ENCODE results near the gene LPAR1. TPM values are rescaled to one million over a fixed set of nuclear protein-coding genes. Genes with fewer than 3 reads are reported as not detected.
A peak's percentile ranks its signal among the peaks of the same experiment; 100 is the strongest.

The LPAR1 gene
- total RNA-seq, 2 donors from 2014 or later, result 16.5 to 20.2 TPM

DNA sequence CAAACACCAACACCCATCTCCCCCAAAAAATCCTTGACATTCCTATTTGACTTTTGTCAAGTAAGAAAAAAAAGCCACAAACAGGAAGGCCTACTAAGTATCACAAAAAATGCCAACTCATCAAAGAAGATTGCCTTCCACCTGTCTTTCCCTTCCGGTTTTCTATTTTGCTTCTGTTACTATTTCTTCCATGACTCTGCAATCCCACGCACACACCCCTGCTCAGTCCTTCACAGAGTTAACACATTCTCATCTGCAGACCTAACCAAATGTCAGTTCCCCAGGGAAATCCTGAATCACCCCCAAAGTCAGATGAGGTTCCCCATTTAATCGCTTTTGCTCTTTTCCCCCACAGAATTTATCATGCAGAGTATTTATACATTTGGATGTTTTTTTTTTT lies 15.1 kb downstream of the LPAR1 start:
- Histone ChIP-seq H3K36me3 (no peaks in the 10 kb centered on the region), H3K4me1 (no peaks in the 10 kb centered on the region), H3K4me3 (no peak overlapping the region), H3K9ac (ENCODE audit: low read depth in 2 of 2, low read length in 2 of 2) (no peak overlapping the region), H3K27me3 (no peaks in the 10 kb centered on the region), H3K9me3 (no peaks in the 10 kb centered on the region), H3K27ac (no peak overlapping the region)
- TF ChIP-seq CTCF (IDR thresholded peaks at IDR 0.05), result no peak
- intact Hi-C loops (cut with DNase I), result no loop called here
- DNase-seq, result no peak

DNA sequence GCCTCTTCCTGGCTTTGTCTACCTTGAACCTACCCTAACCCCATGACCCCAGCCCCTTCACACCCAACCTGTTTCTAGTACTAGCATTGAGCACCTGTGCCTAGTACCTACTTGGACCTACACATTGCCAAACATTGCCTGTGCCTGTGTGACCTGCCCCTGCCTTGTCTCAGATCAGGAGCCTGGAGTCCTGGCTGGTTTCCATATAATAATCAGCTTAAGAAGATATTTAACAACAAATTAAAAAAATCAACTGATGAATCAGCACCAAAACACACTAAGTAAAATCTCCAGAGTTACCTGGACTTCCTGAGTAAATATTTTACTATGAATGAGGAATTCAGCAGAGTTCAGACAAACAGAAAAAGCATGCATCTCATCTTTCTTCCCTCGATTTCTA lies 17.7 kb downstream of the LPAR1 start:
- Histone ChIP-seq H3K4me3 (no peak overlapping the region), H3K27me3 (no peaks in the 10 kb centered on the region), H3K9ac (ENCODE audit: low read depth in 2 of 2, low read length in 2 of 2) (no peak overlapping the region), H3K4me1 (peaks cover 10% of the 10 kb centered on the region), H3K36me3 (no peaks in the 10 kb centered on the region), H3K27ac (no peak overlapping the region), H3K9me3 (no peaks in the 10 kb centered on the region)
- no peak for DNase-seq
- TF ChIP-seq CTCF (IDR thresholded peaks at IDR 0.05), result no peak
- intact Hi-C loops (cut with DNase I), result no loop called here

- no peaks in the 10 kb centered on the region for H3K36me3 ChIP-seq
- DNase-seq, result no peak
- no peak overlapping the region for H3K4me3 ChIP-seq
- TF ChIP-seq CTCF (IDR thresholded peaks at IDR 0.05), result no peak
- H3K27ac ChIP-seq, result peak overlapping the region; percentile 21
- H3K27me3 ChIP-seq, result no peaks in the 10 kb centered on the region
- intact Hi-C loops (cut with DNase I), result no loop called here
- H3K9me3 ChIP-seq, result no peaks in the 10 kb centered on the region
- peaks cover 18% of the 10 kb centered on the region for H3K4me1 ChIP-seq
- H3K9ac ChIP-seq (ENCODE audit: low read depth in 2 of 2, low read length in 2 of 2), result no peak overlapping the region
Observed at GRCh38 chr9:111016426-111017045, 21.7 kb downstream of the LPAR1 start.

DNA sequence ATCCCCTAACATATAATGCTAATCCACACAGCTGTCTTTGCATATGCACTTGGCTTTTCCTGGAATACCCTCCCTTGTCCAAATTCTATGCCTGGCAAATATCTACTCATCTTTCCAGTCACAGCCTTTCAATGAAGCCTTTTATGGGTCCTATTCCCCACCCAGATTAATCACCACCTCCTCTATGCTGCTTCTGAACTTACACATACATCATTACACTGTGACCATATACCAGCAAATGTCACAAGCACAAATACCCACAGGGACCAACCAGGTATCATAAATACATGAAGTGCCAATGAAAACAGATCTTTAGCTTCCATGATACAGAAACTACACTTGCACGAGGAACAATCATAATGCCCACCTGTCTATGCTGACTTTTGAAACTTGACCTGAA lies 22.3 kb downstream of the LPAR1 start:
- intact Hi-C loops (cut with DNase I), result no loop called here
- no peaks in the 10 kb centered on the region for H3K36me3 ChIP-seq
- no peak overlapping the region for H3K4me3 ChIP-seq
- H3K9me3 ChIP-seq, result no peaks in the 10 kb centered on the region
- no peak for DNase-seq
- H3K27me3 ChIP-seq, result no peaks in the 10 kb centered on the region
- peak overlapping the region; percentile 21 for H3K27ac ChIP-seq
- H3K4me1 ChIP-seq, result peaks cover 18% of the 10 kb centered on the region
- H3K9ac ChIP-seq (ENCODE audit: low read depth in 2 of 2, low read length in 2 of 2), result no peak overlapping the region
- no peak for TF ChIP-seq CTCF (IDR thresholded peaks at IDR 0.05)

- Histone ChIP-seq H3K36me3 (no peaks in the 10 kb centered on the region), H3K9ac (ENCODE audit: low read depth in 2 of 2, low read length in 2 of 2) (no peak overlapping the region), H3K27ac (no peak overlapping the region), H3K27me3 (no peaks in the 10 kb centered on the region), H3K4me1 (peaks cover 18% of the 10 kb centered on the region), H3K9me3 (no peaks in the 10 kb centered on the region), H3K4me3 (no peak overlapping the region)
- no peak for DNase-seq
- intact Hi-C loops (cut with DNase I), result no loop called here
- TF ChIP-seq CTCF (IDR thresholded peaks at IDR 0.05), result no peak
Observed at GRCh38 chr9:111013707-111014106, 24.6 kb downstream of the LPAR1 start.

Measured in colonic mucosa (tissue), 4 donors.